Activated CD8-positive, alpha-beta memory T cell treated with anti-CD3 and anti-CD28 coated beads for 4 hours (primary cell): ENCODE results near the gene PLXNB3.
A peak's percentile ranks its signal among the peaks of the same experiment; 100 is the strongest.
"Not testable (repeated sequence)": the region's sequence is repeated elsewhere in the genome, so short reads cannot be mapped to it uniquely, and the experiment has no call there.

Source experiments
- DNase-seq, 2 donors: peaks; one replicate each; pipeline ENCODE4 v3.0.0-alpha.2; 2020; ENCODE audit warnings: low read depth in 2 of 2

PLXNB3 gene

DNA sequence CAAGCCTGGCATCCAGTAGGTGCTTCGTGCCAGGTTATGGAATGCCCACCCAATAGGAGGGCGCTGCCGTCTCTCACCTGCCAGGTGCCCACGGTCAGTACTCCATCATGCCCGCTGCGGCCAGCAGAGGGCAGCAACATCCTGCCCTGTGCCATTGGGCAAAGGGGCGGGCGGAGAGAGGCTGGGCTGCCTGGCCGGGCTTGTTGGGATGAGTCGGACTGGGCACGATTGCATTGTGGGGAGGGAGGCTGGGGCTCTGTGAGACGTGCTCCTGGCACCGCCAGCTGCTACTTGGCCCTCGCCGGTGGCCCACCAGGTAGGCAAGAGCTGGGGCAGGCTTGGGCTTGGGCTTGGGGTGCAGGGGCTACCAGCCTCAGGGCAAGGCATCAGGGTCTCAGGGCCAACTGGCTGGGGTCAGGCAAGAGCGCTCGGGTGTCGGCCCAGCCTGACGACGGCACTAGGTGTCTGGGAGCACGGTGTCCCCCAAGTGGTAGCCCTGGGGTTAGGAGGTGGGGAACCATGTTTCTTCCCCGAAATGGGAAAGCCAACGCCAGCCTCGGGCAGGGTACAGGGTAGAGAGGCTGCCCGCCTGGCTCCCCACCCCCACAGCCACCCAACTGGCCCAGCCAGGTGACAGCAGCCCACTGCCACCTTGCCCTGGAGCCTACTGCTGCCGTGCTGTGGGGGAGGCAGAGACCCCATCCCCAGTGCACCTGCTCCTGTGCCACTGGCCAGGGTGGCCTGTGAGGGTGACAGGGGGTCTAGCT lies at the start of gene PLXNB3:
PLXNB3 (plus strand) TSS at position 261 of the 767 bp plus-strand sequence. CDS start 1,287 bp downstream, outside the sequence.
- peak; percentile 43 to 53 for DNase-seq

DNA sequence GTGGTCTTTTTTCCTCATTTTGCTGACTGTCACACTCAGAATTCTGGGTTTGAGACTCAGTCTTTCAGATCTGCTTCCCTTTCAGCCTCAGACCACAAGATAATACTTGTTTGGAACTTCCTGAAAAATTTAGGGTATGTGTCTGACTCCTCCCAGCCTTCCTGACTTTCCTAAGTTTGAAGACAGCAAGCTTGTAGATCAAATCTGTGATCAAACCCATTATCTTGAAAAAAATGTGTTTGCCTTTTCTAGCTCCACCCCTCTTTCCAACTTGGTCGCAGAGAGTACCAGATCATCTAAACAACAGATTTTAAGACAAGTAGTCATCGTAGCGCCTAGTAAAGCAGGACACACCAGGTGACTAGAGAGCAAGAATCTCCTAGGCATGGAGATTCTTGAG lies 49.8 kb upstream of the PLXNB3 start:
- DNase-seq = no peak

DNA sequence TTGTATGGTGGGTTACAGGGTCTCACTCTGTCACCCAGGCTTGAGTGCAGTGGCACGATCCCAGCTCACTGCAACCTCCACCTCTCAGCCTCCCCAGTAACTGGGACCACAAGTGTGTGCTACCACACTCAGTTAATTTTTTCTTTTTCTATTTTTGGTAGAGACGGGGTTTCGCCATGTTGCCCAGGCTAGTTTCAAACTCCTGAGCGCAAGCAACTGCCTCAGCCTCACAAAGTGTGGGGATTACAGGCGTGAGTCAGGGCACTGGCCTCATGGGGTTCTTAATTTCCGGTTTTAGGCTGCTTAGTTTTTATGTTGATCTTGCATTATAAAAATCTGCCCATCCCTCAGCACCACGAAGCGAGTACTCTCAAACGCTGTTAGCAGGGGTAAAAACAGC lies 46.6 kb upstream of the PLXNB3 start:
- DNase-seq = no peak

DNA sequence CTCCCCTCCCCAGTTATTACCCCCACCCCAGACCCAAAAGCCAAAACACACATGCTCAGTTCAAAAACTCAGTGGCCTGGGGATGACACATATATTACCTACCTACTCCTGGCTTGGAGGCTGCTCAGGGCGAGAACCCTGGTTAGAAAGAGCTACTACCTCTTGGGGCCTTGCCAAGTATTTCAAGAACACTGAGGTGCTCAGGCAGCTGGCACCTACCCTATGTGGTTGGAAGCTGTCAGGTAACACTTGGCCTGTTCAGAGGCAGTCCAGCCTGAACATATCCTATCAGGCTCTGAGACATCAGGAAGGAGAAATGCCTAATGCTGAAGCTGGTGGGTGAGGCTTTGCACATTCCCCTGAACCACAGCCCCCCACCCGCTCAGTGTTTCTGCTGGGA lies 44.8 kb upstream of the PLXNB3 start:
- no peak for DNase-seq

DNA sequence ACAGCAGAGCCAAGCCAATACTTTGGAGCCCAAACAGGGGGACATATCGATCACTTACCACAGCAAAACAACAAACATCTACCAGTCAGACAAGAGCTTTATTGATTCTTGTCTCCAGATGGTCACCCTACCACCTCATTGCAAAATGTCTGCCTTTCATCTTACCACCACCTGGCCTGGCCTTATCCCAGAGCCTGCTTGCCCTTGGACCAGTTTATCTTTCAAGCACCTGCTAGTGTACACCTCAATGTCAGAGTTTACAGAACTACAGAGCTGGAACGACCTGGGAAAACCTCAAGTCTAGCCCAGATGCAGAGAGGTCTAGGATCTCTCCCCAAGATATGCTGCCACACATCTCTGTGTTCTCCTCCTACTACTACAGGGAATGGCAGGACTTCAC lies 44.3 kb upstream of the PLXNB3 start:
- DNase-seq = no peak

DNA sequence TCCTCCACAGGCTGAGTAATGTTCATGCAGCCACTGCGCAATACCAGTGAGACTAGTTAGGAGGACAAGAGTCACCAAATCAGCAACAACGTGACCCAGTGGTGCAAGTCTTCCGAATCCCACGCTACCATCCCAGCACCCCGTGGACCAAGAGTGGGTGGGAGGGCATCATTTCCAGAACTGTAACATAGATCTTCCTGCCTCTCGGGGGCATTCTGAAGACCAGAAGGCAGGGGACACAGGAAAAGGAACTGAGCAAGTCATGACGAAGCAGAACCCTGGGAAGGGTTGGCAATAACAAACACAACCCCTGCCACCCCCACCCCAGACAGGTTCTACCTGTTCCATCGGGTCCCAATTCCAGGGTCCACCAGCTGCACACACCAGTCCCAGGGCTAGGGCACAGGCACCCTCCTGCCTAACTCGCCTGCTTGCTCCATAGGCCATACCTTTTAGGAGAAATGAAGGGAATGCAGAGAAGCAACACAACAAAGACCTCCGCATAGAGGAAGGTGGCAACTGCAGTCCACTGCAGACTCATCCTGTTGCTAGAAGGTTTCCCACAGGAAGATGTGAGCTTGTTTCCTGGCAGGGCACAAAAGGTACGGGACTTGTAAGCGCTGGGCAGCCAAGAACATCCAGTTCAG lies 41.2 kb upstream of the PLXNB3 start:
- no peak for DNase-seq

DNA sequence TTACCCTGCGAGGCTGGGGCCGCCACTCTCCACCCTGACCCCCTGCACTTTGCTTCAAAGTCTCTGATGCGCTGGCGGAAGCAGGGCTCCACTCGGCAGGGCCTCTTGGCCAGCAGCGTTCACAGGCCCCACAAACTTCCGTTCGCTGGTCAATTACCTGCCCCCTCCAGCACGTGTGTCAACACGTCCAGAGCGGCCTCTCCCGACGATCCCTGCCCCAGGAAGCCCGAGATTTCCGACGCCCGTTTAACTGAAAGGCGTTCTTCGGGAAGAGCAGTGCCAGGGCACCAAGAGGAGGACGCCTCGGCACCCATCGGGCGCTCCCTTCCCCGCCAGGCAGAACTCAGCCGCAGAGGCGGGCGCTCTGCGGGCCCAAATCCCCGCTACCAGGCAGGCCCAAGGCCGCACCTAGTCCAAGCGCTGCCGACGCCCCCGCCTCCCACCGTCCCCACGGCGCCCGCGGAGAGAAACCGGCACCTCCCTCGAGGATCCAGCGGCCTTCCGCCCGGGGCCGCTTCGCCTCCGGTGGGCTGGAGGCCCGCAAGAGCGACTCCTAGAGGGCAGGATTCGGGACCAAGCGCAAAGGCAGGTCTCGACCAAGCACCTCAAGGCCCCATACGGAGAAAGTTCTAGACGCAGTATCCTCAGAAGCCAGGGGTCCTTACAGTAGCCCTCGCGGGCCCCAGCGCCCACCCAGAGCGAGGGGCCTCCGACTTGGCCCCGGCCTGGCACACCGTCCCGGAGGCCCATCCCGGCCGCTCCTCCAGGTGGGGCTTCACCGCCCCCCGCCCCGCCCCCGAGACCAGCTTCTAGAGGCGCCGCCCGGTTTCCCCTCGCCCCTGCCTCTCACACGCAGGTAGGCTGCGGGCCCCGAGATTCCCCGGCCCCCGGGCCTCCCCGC lies 40.4 kb upstream of the PLXNB3 start:
- peak; percentile 24 to 27 for DNase-seq

DNA sequence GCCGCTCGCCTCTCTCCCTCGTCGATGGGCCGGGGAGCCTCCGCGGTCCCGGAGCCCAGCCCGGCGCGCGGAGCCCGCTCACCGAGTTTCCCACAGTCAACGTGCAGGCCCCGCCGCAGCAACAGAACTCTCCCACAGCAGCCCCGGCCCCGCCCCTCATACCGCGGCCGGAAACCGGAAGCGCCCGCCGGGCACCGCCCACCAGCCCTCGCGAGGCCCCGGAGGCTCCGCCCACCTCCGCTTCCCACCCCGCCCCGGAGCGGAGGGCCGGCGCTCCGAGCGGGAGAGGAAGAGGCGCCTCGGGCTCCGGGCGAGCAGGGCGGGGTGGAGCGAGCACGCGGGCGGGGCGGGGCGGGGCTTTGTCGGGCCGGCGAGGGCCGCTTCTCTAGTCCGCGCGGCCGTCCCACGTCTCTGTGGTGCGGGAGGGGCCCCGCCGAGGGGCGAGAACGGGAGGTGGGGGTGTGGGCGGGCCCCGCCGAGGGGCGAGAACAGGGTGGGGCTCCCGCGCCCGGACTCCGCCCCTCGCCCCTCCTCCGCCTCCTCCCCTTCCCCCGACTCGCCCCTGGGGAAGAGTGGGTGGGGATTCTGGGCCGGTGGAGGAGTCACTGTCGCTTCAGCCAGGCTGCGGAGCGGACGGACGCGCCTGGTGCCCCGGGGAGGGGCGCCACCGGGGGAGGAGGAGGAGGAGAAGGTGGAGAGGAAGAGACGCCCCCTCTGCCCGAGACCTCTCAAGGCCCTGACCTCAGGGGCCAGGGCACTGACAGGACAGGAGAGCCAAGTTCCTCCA lies 39.6 kb upstream of the PLXNB3 start, which contains the start of the genes ABCD1 and BCAP31:
ABCD1 (plus strand) TSS at position 605 of the 787 bp plus-strand sequence. CDS start 411 bp downstream, outside the sequence.
BCAP31 (minus strand) TSS at position 136 of the 787 bp plus-strand sequence. CDS start 1,143 bp downstream, outside the sequence.
- peak; percentile 72 to 75 for DNase-seq

DNA sequence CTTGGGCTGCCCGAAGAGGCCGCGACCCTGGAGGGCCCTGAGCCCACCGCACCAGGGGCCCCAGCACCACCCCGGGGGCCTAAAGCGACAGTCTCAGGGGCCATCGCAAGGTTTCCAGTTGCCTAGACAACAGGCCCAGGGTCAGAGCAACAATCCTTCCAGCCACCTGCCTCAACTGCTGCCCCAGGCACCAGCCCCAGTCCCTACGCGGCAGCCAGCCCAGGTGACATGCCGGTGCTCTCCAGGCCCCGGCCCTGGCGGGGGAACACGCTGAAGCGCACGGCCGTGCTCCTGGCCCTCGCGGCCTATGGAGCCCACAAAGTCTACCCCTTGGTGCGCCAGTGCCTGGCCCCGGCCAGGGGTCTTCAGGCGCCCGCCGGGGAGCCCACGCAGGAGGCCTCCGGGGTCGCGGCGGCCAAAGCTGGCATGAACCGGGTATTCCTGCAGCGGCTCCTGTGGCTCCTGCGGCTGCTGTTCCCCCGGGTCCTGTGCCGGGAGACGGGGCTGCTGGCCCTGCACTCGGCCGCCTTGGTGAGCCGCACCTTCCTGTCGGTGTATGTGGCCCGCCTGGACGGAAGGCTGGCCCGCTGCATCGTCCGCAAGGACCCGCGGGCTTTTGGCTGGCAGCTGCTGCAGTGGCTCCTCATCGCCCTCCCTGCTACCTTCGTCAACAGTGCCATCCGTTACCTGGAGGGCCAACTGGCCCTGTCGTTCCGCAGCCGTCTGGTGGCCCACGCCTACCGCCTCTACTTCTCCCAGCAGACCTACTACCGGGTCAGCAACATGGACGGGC lies 38.8 kb upstream of the PLXNB3 start:
- no peak for DNase-seq

DNA sequence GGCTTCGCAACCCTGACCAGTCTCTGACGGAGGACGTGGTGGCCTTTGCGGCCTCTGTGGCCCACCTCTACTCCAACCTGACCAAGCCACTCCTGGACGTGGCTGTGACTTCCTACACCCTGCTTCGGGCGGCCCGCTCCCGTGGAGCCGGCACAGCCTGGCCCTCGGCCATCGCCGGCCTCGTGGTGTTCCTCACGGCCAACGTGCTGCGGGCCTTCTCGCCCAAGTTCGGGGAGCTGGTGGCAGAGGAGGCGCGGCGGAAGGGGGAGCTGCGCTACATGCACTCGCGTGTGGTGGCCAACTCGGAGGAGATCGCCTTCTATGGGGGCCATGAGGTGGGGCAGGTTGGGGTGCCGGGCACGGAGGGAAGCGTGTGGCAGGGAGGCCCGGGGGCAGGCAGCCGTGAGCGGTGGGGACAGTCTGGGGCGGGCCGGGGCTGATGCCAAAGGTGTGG lies 38.2 kb upstream of the PLXNB3 start:
- no peak for DNase-seq

DNA sequence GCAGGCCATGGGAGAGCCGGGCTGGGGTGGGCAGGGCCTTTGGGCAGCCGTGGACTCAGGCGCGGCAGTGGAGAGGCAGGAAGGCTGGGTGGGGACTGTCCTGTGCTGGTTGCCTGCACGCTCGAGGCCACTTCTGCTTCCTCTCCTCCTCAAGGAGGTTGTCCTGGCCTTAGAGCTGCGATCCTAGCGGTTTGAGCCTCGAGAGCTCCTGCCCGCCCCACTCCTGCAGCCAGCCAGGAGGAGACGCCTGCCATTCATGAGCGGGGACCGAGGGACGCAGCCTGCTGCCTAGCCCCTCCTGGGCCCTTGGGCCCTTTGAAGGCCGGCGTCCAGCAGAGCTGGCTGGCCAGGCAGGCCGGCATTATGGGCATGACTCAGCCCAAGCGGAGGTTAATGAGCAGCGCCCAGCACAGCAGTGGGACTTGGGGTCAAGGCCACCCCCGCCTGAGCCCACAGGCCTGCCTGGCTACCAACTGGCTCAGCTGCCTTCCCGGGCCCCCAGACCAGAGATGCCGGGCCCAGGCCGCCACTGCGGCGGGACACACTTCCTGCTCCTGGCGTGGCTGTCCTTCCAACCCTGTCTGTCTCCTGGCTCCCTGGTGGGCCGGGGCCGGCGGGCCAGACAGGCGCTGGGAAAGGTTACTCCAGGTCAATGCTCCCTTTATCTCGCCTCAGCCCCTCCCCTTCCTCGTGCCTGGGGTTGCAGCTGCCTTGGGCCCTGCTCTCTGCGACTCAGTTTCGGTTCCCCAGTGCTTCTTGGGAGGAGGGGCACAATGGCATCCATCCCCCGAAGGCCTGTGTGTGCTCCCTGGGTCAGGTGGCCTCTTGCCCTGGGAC lies 37.5 kb upstream of the PLXNB3 start:
- no peak for DNase-seq

DNA sequence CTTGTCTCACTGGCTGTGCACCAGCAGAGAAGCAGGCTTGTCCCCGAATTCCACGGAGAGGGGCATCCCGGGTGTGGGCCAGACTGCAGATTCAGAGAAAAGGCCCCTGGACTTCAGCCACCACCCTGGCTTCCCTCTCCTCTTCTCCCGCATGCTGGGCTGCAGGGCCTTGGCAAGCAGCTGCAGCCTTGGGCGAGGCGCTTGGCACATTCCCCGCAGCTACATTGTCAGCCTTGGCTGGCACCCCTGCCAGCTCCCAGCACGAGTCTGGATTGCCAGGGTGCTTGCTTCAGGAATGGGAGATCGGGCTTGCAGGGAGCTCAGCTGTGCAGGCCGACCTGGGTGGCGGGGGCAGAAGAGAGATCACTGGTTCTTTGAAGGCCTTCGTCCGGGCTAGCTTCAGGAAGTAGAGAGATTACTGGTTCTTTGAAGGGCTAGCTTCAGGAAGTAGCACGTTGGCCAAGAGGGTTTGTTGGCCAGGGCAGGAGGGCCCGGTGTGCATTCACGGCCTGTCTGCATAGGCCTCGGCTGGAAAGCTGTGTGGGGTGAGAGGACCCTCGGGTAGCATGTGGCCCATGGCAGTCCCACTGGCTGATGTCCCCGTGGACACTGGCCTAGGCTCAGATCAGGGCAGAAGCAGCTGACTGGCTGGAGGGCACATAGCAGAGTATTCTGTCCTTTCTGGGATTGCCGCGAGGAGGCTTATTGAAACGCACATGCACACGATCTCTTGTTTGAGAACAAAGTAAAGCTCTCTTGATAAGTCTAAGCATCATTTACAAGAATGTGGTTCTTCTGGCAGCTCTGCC lies 36.7 kb upstream of the PLXNB3 start:
- DNase-seq = no peak

DNA sequence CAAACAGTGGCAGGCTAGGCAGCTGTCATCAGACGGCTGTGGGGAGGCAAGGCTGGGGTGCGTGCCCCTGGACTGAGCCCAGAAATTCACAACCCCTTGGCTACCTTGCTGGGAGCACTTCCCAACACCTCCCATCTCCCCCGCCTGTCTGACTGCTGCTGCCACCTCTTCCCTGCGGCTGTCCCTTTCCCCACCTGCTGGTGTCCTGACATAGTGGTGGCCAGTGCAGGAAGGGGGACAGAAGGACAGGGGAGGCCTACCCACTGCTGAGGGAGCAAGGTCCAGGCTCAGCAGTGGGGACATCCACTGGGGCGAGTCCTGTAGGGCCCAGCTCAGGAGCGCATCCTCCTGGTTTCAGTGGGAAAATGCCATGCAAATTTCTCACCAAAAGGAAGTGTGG lies 36.0 kb upstream of the PLXNB3 start:
- DNase-seq = no peak

DNA sequence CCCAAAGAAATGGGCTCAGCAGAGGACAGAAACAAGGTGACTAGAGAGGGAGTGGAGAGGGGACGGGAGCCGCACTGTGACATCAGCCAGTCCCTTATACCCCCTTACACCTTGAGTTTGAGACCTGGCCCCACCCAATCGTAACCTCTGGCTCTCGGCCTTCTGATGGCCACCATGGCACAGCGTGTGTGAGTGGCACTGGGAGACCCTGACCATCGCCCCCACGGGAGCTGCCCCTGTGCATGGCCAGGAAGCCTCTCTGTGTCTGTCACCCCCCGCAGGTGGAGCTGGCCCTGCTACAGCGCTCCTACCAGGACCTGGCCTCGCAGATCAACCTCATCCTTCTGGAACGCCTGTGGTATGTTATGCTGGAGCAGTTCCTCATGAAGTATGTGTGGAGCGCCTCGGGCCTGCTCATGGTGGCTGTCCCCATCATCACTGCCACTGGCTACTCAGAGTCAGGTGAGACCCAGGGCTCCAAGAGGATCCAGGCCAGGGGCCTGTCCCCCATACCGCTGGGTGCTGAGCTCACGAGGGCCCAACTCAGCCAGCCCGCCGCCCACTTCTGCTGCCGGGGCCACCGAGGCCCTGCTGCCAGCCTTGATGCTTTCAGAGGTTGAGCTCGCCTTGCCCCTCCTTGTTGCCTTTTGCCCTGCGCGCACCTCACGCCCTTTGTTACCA lies 35.0 kb upstream of the PLXNB3 start:
- no peak for DNase-seq

DNA sequence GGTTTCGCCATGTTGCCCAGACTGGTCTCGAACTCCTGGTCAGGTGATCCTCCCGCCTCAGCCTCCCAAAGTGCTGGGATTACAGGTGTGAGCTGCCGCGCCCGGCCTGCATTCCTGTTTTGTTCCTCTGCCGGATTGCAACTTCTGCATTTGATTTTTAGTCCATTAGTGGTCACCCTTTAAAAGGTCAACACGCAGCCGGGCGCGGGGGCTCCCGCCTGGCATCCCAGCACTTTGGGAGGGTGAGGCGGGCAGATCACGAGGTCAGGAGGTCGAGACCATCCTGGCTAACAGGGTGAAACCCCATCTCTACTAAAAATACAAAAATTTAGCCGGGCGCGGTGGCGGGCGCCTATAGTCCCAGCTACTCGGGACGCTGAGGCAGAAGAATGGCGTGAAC lies 33.9 kb upstream of the PLXNB3 start:
- not testable (repeated sequence) for DNase-seq

DNA sequence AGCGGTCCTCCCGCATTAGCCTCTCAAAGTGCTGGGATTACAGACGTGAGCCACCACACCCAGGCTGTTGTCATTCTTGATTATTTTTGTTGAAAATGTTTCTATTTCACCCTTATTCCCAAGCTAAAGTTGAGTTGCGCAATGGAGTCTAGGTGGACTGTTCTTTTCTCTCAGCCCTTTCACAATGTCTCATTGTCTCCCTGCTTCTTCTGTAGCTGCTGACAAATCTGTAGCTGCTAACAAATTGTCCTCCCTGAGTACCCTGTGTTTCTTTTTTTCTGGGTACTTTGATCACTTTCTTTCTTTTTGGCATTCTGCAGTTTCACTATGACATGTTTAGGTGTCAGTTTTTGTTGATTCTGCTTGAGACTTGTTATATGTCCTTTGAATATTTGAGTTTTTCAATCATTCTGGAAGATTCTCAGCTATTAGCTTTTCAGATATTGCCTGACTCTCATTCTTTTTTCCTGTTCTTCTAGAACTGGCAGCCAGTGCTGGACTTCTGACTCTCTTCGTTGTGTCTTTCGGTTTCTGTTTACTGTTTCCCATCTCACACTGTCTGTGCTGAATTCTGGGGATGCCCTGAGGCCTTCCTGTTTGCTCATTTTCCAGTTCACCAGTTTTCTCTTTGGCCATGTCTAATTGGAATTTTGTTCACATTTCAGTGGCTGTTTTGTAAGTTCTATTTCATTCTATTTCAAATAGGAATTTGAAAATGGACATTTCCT lies 32.8 kb upstream of the PLXNB3 start:
- DNase-seq = no peak

DNA sequence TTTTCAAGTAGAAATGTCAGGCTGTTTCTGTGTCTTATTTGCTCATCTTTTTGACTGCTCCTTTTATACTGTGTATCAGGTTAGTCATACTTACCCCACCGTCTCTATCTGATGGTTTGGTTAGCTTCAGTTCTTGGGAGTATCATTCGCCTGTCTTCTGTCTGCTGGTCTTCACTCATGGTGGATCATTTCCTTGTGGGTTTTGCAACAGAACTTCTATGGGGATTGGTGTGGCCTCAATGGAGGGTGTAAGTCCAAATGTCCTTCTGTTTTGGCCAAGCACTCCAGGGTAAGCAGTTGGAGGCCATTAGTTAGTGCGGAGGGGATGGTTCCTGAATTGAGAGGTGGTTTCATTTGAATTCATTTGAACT lies 32.2 kb upstream of the PLXNB3 start:
- no peak for DNase-seq
